SK-N-SH (cell line): Measurements from ENCODE around the gene EIF4E. TPM values are rescaled to one million over a fixed set of nuclear protein-coding genes. Genes with fewer than 3 reads are reported as not detected.

Experiments used
- CTCF ChIA-PET: fragments of 300-600, 350-600 bp; formaldehyde crosslinking; extraction: SDS; loops from one replicate; lab custom pipeline; 2021; lab: Yijun Ruan, JAX
- POLR2A ChIA-PET: fragments of 350-600 bp; sonication (Branson Sonifier 250); formaldehyde crosslinking; extraction: SDS; loops from one replicate; lab custom pipeline; 2020; ENCODE audit warnings: antibody characterized with exemption, inconsistent platforms; lab: Yijun Ruan, JAX
- DNase-seq: peaks from one replicate; pipeline ENCODE4 v3.0.0; 2012
- H2AFZ ChIP-seq: fragments of 200-600 bp; sonication (generic); 2 replicates; pipeline ENCODE4 v1.8.1; 2016; ENCODE audit warnings: antibody characterized with exemption, mild to moderate bottlenecking, low read depth
- H3F3A ChIP-seq: fragments of 200-600 bp; sonication (generic); replicated peaks from 2 replicates; pipeline ENCODE3; 2016; ENCODE audit warnings: antibody characterized with exemption, mild to moderate bottlenecking; ENCODE audit not compliant: insufficient read depth
- H3K27ac ChIP-seq, 2 experiments: fragments of 200-500 bp in 1 of 2; fragments of 200-600 bp in 1 of 2; sonication (Bioruptor generic) in 1 of 2; sonication (generic), shearing (Covaris generic) in 1 of 2; 2 replicates each; pipeline versions ENCODE4 v1.5.1 to v1.6.1; 2014 to 2016; ENCODE audit warnings: low read depth in 2 of 2, inconsistent platforms in 1 of 2, low read length in 1 of 2, mild to moderate bottlenecking in 1 of 2, mixed read lengths in 1 of 2
- H3K27me3 ChIP-seq: fragments of 200-600 bp; sonication (generic), shearing (Covaris generic); 2 replicates; pipeline ENCODE4 v1.6.1; 2016; ENCODE audit warnings: mixed run types; ENCODE audit not compliant: insufficient read depth
- H3K36me3 ChIP-seq, 2 experiments: fragments of 200-500 bp in 1 of 2; fragments of 200-600 bp in 1 of 2; sonication (Bioruptor generic) in 1 of 2; sonication (generic) in 1 of 2; replicated peaks in 1 of 2; 2 replicates each; pipeline versions ENCODE3 to v1.5.1; 2014 to 2016; ENCODE audit warnings: low read length in 1 of 2, mild to moderate bottlenecking in 1 of 2; ENCODE audit not compliant: insufficient read depth in 2 of 2, control insufficient read depth in 1 of 2
- H3K4me1 ChIP-seq, 2 experiments: fragments of 200-500 bp in 1 of 2; fragments of 200-600 bp in 1 of 2; sonication (Bioruptor generic) in 1 of 2; sonication (generic), shearing (Covaris generic) in 1 of 2; 2 replicates each; pipeline versions ENCODE4 v1.5.1 to v1.6.1; 2014 to 2016; ENCODE audit warnings: low read depth in 1 of 2, low read length in 1 of 2, mixed run types in 1 of 2; ENCODE audit not compliant: insufficient read depth in 2 of 2, control insufficient read depth in 1 of 2
- H3K4me2 ChIP-seq: fragments of 200-600 bp; sonication (generic), shearing (Covaris generic); 2 replicates; pipeline ENCODE4 v1.6.1; 2017; ENCODE audit warnings: mixed run types
- H3K4me3 ChIP-seq, 2 experiments: fragments of 200-500 bp in 1 of 2; fragments of 200-600 bp in 1 of 2; sonication (Bioruptor generic) in 1 of 2; sonication (generic), shearing (Covaris generic) in 1 of 2; 2 replicates each; pipeline versions ENCODE4 v1.5.1 to v1.8.1; 2014 to 2016; ENCODE audit warnings: low read depth in 2 of 2, inconsistent platforms in 1 of 2, low read length in 1 of 2, mild to moderate bottlenecking in 1 of 2, mixed read lengths in 1 of 2, moderate library complexity in 1 of 2
- H3K79me2 ChIP-seq: fragments of 200-600 bp; sonication (generic); 2 replicates; pipeline ENCODE4 v1.8.1; 2017; ENCODE audit warnings: mild to moderate bottlenecking; ENCODE audit not compliant: insufficient read depth
- H3K9ac ChIP-seq: fragments of 200-600 bp; sonication (generic); 2 replicates; pipeline ENCODE4 v1.6.1; 2017; ENCODE audit warnings: mixed run types
- H3K9me2 ChIP-seq: fragments of 200-600 bp; sonication (generic); 2 replicates; pipeline ENCODE4 v1.6.1; 2017; ENCODE audit warnings: mixed run types
- H3K9me3 ChIP-seq: fragments of 200-600 bp; sonication (generic); 2 replicates; pipeline ENCODE4 v1.6.1; 2017; ENCODE audit warnings: mixed run types, mild to moderate bottlenecking, moderate library complexity
- H4K20me1 ChIP-seq: fragments of 200-600 bp; sonication (generic); 2 replicates; pipeline ENCODE4 v1.6.1; 2017; ENCODE audit warnings: mild to moderate bottlenecking, mixed run types; ENCODE audit not compliant: insufficient read depth
- CHD2 ChIP-seq: fragments of 150-350 bp; IDR thresholded peaks from 2 replicates; pipeline ENCODE4 v1.6.1; 2018; ENCODE audit warnings: low read length; ENCODE audit not compliant: partially characterized antibody
- CTCF ChIP-seq: fragments of 200-600 bp; sonication (generic); IDR thresholded peaks from 2 replicates; pipeline ENCODE4 v1.6.1; 2017; ENCODE audit warnings: antibody characterized with exemption, mild to moderate bottlenecking, moderate library complexity
- ELF1 ChIP-seq: IDR thresholded peaks from 2 replicates; pipeline ENCODE4 v1.4.0; 2012
- EP300 ChIP-seq, 2 experiments: IDR thresholded peaks; 2 replicates each; pipeline versions ENCODE4 v1.4.0 to v1.6.1; 2012; ENCODE audit warnings: borderline replicate concordance in 1 of 2, low read depth in 1 of 2, low read length in 1 of 2
- EZH2phosphoT487 ChIP-seq: fragments of 200-600 bp; sonication (generic); IDR thresholded peaks from 2 replicates; pipeline ENCODE4 v1.6.1; 2017; ENCODE audit warnings: low read depth, mixed run types, mild to moderate bottlenecking, antibody characterized with exemption, moderate library complexity, borderline replicate concordance
- FOSL2 ChIP-seq: IDR thresholded peaks from 2 replicates; pipeline ENCODE4 v1.4.0; 2012; ENCODE audit warnings: low read depth, mild to moderate bottlenecking, moderate library complexity, borderline replicate concordance
- FOXJ3 ChIP-seq: sonication (generic); formaldehyde crosslinking; IDR thresholded peaks from 2 replicates; pipeline ENCODE4 v1.5.1; 2020; ENCODE audit warnings: mild to moderate bottlenecking, missing genetic modification reagents
- FOXM1 ChIP-seq: IDR thresholded peaks from 2 replicates; pipeline ENCODE4 v1.4.0; 2012; ENCODE audit warnings: low read depth, mild to moderate bottlenecking
- JUND ChIP-seq: IDR thresholded peaks from 2 replicates; pipeline ENCODE4 v1.4.0; 2012
- MAX ChIP-seq: IDR thresholded peaks from 2 replicates; pipeline ENCODE4 v1.4.0; 2012; ENCODE audit warnings: low read depth
- MEF2A ChIP-seq: IDR thresholded peaks from 2 replicates; pipeline ENCODE4 v1.4.0; 2012; ENCODE audit warnings: low read depth, borderline replicate concordance
- MXI1 ChIP-seq: IDR thresholded peaks from 2 replicates; pipeline ENCODE4 v1.6.1; 2012; ENCODE audit warnings: mild to moderate bottlenecking, low read depth, low read length, improper control_type of control experiment
- NFIC ChIP-seq: IDR thresholded peaks from 2 replicates; pipeline ENCODE4 v1.4.0; 2012; ENCODE audit warnings: borderline replicate concordance
- NRF1 ChIP-seq: IDR thresholded peaks from 2 replicates; pipeline ENCODE4 v1.6.1; 2012; ENCODE audit warnings: low read depth, mild to moderate bottlenecking, low read length
- PBX3 ChIP-seq: IDR thresholded peaks from 2 replicates; pipeline ENCODE4; 2012
- POLR2AphosphoS5 ChIP-seq: IDR thresholded peaks from 2 replicates; pipeline ENCODE4 v1.6.1; 2012; ENCODE audit warnings: low read depth, low read length
- RAD21 ChIP-seq: IDR thresholded peaks from 2 replicates; pipeline ENCODE4 v1.6.1; 2012; ENCODE audit warnings: mild to moderate bottlenecking, low read length
- RCOR1 ChIP-seq: fragments of 150-350 bp; IDR thresholded peaks from 2 replicates; pipeline ENCODE4 v1.6.1; 2017; ENCODE audit warnings: antibody characterized with exemption, low read length
- RFX5 ChIP-seq: IDR thresholded peaks from 2 replicates; pipeline ENCODE4 v1.6.1; 2012; ENCODE audit warnings: mild to moderate bottlenecking, improper control_type of control experiment, low read length
- RXRA ChIP-seq: IDR thresholded peaks from 2 replicates; pipeline ENCODE4 v1.4.0; 2012; ENCODE audit warnings: low read depth, mild to moderate bottlenecking, borderline replicate concordance
- SIN3A ChIP-seq: IDR thresholded peaks from 2 replicates; pipeline ENCODE4 v1.6.1; 2012; ENCODE audit warnings: low read depth, mild to moderate bottlenecking, low read length, moderate library complexity, borderline replicate concordance
- SMC3 ChIP-seq: IDR thresholded peaks from 2 replicates; pipeline ENCODE4 v1.6.1; 2012; ENCODE audit warnings: low read depth, low read length, improper control_type of control experiment
- TAF1 ChIP-seq: IDR thresholded peaks from 2 replicates; pipeline ENCODE4 v1.6.1; 2012; ENCODE audit warnings: low read depth, mild to moderate bottlenecking, low read length, moderate library complexity, borderline replicate concordance
- TCF12 ChIP-seq: IDR thresholded peaks from 2 replicates; pipeline ENCODE4 v1.4.0; 2012
- TEAD4 ChIP-seq: IDR thresholded peaks from 2 replicates; pipeline ENCODE4 v1.4.0; 2012; ENCODE audit warnings: mild to moderate bottlenecking, borderline replicate concordance; ENCODE audit not compliant: insufficient read depth
- USF2 ChIP-seq: fragments of 150-350 bp; IDR thresholded peaks from 2 replicates; pipeline ENCODE4 v1.6.1; 2017; ENCODE audit warnings: antibody characterized with exemption, low read length, low read depth, borderline replicate concordance
- YY1 ChIP-seq: IDR thresholded peaks from 2 replicates; pipeline ENCODE4 v1.4.0; 2012; ENCODE audit warnings: low read depth, mild to moderate bottlenecking
- WGBS: methylation state at CpG from one replicate; pipeline ENCODE4 v1.1.6; 2017; ENCODE audit warnings: low lambda C conversion rate; 5-methylcytosine and 5-hydroxymethylcytosine counted together
- polyA plus RNA-seq, 3 experiments: library from polyadenylated mRNA; depleted of rRNA; stranded (reverse); fragments of >200 nt; gene quantifications; 2 replicates each; pipeline ENCODE4 v1.2.3, GENCODE V29; 2012

EIF4E gene
- polyA plus RNA-seq, 1 of the 3 experiments (the other 2 are of a cell fraction), result 59.8 TPM

GRCh38 chr4:98929341-98930267 is 671 bp upstream of the EIF4E start:
- H3K9me3 ChIP-seq, result no peaks in the 10 kb centered on the region
- H3K4me2 ChIP-seq, result peak overlapping the region; percentile 84
- WGBS, result under 1% methylated on average over 27 of the region's 44 CpGs
- H2AFZ ChIP-seq, result peak overlapping the region; percentile 91
- peak; percentile 68 for DNase-seq
- ChIA-PET POLR2A (interaction anchor here (0.6 to 2.3 kb wide), 7 partner anchors 12 to 462 kb away, joined by 3 to 12 read pairs (median 5); partner anchors contain the start of genes ADH5 and METAP1), CTCF (interaction anchor here (0.6 to 3.4 kb wide), 8 partner anchors 12 to 778 kb away, joined by 3 to 17 read pairs (median 4); partner anchors contain the start of gene METAP1)
- peak overlapping the region; percentile 85 for H3K9ac ChIP-seq
- H3K79me2 ChIP-seq, result peaks cover 43% of the 10 kb centered on the region
- peaks cover 4 to 19% of the 10 kb centered on the region in 2 experiments for H3K36me3 ChIP-seq
- H3F3A ChIP-seq, result peaks cover 41% of the 10 kb centered on the region
- peaks cover 0 to 7% of the 10 kb centered on the region in 2 experiments; a peak in 2 of 4 replicates for H3K4me1 ChIP-seq
- H3K9me2 ChIP-seq, result no peaks in the 10 kb centered on the region
- H3K4me3 ChIP-seq, result peak overlapping the region; percentile 79 to 93
- peak overlapping the region; percentile 95 to 98 for H3K27ac ChIP-seq
- H3K27me3 ChIP-seq, result no peaks in the 10 kb centered on the region
- H4K20me1 ChIP-seq, result peaks cover 30% of the 10 kb centered on the region
- no peak for TF ChIP-seq RAD21
- peak; percentile 64; the same call in 1 of the 2 replicates for TF ChIP-seq POLR2AphosphoS5
- TF ChIP-seq RXRA, result peak; percentile 84; the same call in 1 of the 2 replicates
- no peak for TF ChIP-seq RCOR1
- TF ChIP-seq RFX5, result no peak
- TF ChIP-seq JUND, result peak; percentile 85
- peak; percentile 55 for TF ChIP-seq NFIC
- no peak; the same call in 1 of the 2 replicates for TF ChIP-seq MXI1
- no peak for TF ChIP-seq NRF1
- TF ChIP-seq MAX, result peak; percentile 37
- TF ChIP-seq TCF12, result peak; percentile 81
- peak; percentile 62 for TF ChIP-seq PBX3
- TF ChIP-seq USF2, result no peak
- peak; percentile 96 for TF ChIP-seq FOSL2
- TF ChIP-seq SIN3A, result peak; percentile 68; the same call in 1 of the 2 replicates
- no peak for TF ChIP-seq YY1
- TF ChIP-seq CHD2, result no peak
- TF ChIP-seq EP300 (IDR thresholded peaks at IDR 0.05; ENCODE audit: borderline replicate concordance in 1 of 2, low read depth in 1 of 2, low read length in 1 of 2), result peak in 1 of 2 experiments; percentile 77; a peak in 2 of 4 replicates
- TF ChIP-seq FOXJ3, result no peak
- no peak for TF ChIP-seq MEF2A
- no peak; the same call in 1 of the 2 replicates for TF ChIP-seq TAF1
- TF ChIP-seq ELF1, result peak; percentile 26; the same call in 1 of the 2 replicates
- TF ChIP-seq EZH2phosphoT487, result no peak
- TF ChIP-seq CTCF, result no peak
- TF ChIP-seq FOXM1, result 0 out of 2 replicates have a peak, but pooled peaks have one; percentile 35
- TF ChIP-seq SMC3, result no peak
- 0 out of 2 replicates have a peak, but pooled peaks have one; percentile 48 for TF ChIP-seq TEAD4
